Adrenal gland (tissue), 5 donors: Measurements from ENCODE around the gene GRM8.

Experiments used
- CTCF ChIP-seq, 6 experiments: fragments of 450-650 bp in 4 of 6; fragments of 200-600 bp in 2 of 6; sonication (generic) in 1 of 6; IDR thresholded peaks; 1 replicate in 5 of 6; 2 replicates in 1 of 6; pipeline versions ENCODE4 v1.5.1 to v1.8.0; 2016 to 2021; ENCODE audit warnings: antibody characterized with exemption in 6 of 6, mild to moderate bottlenecking in 2 of 6, moderate library complexity in 1 of 6
- POLR2A ChIP-seq, 2 donors: fragments of 450-650 bp; IDR thresholded peaks; one replicate each; pipeline ENCODE4 v1.6.1; 2017; ENCODE audit warnings: antibody characterized with exemption in 2 of 2, mild to moderate bottlenecking in 2 of 2, moderate library complexity in 1 of 2
- donor health status: DM: no; HTN: no; CAD: no.

DNA sequence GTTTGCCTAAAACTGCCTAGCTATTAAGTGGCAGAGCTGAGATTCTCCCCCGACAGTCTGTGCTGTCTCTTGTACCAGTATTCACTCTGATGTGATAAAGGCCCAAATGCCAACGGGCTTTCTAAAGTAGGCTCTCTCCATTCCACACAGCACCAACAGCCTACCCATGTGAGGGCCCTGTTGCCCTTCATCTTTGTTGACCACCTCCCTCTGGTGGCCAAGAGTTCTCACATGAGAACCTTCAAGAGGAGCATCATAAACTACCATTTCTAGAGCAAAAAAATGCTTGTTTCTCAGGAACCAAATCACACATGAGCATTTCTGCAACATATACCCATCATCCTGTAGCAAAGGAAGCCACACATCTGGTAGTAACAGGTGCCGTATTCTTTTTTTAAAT lies 185.8 kb downstream of the GRM8 start:
- TF ChIP-seq CTCF (IDR thresholded peaks at IDR 0.05) (no peak), POLR2A (IDR thresholded peaks at IDR 0.05) (no peak)
